SK-N-SH (cell line): ENCODE measurements around the gene DNMT3A. TPM values are rescaled to one million over a fixed set of nuclear protein-coding genes. Genes with fewer than 3 reads are reported as not detected.

Source experiments
- CTCF ChIA-PET: fragments of 300-600, 350-600 bp; formaldehyde crosslinking; extraction: SDS; loops from one replicate; lab custom pipeline; 2021; lab: Yijun Ruan, JAX
- POLR2A ChIA-PET: fragments of 350-600 bp; sonication (Branson Sonifier 250); formaldehyde crosslinking; extraction: SDS; loops from one replicate; lab custom pipeline; 2020; ENCODE audit warnings: antibody characterized with exemption, inconsistent platforms; lab: Yijun Ruan, JAX
- DNase-seq: peaks from one replicate; pipeline ENCODE4 v3.0.0; 2012
- H2AFZ ChIP-seq: fragments of 200-600 bp; sonication (generic); 2 replicates; pipeline ENCODE4 v1.8.1; 2016; ENCODE audit warnings: antibody characterized with exemption, mild to moderate bottlenecking, low read depth
- H3F3A ChIP-seq: fragments of 200-600 bp; sonication (generic); replicated peaks from 2 replicates; pipeline ENCODE3; 2016; ENCODE audit warnings: antibody characterized with exemption, mild to moderate bottlenecking; ENCODE audit not compliant: insufficient read depth
- H3K27ac ChIP-seq, 2 experiments: fragments of 200-500 bp in 1 of 2; fragments of 200-600 bp in 1 of 2; sonication (Bioruptor generic) in 1 of 2; sonication (generic), shearing (Covaris generic) in 1 of 2; 2 replicates each; pipeline versions ENCODE4 v1.5.1 to v1.6.1; 2014 to 2016; ENCODE audit warnings: low read depth in 2 of 2, inconsistent platforms in 1 of 2, low read length in 1 of 2, mild to moderate bottlenecking in 1 of 2, mixed read lengths in 1 of 2
- H3K27me3 ChIP-seq: fragments of 200-600 bp; sonication (generic), shearing (Covaris generic); 2 replicates; pipeline ENCODE4 v1.6.1; 2016; ENCODE audit warnings: mixed run types; ENCODE audit not compliant: insufficient read depth
- H3K36me3 ChIP-seq, 2 experiments: fragments of 200-500 bp in 1 of 2; fragments of 200-600 bp in 1 of 2; sonication (Bioruptor generic) in 1 of 2; sonication (generic) in 1 of 2; replicated peaks in 1 of 2; 2 replicates each; pipeline versions ENCODE3 to v1.5.1; 2014 to 2016; ENCODE audit warnings: low read length in 1 of 2, mild to moderate bottlenecking in 1 of 2; ENCODE audit not compliant: insufficient read depth in 2 of 2, control insufficient read depth in 1 of 2
- H3K4me1 ChIP-seq, 2 experiments: fragments of 200-500 bp in 1 of 2; fragments of 200-600 bp in 1 of 2; sonication (Bioruptor generic) in 1 of 2; sonication (generic), shearing (Covaris generic) in 1 of 2; 2 replicates each; pipeline versions ENCODE4 v1.5.1 to v1.6.1; 2014 to 2016; ENCODE audit warnings: low read depth in 1 of 2, low read length in 1 of 2, mixed run types in 1 of 2; ENCODE audit not compliant: insufficient read depth in 2 of 2, control insufficient read depth in 1 of 2
- H3K4me2 ChIP-seq: fragments of 200-600 bp; sonication (generic), shearing (Covaris generic); 2 replicates; pipeline ENCODE4 v1.6.1; 2017; ENCODE audit warnings: mixed run types
- H3K4me3 ChIP-seq, 2 experiments: fragments of 200-500 bp in 1 of 2; fragments of 200-600 bp in 1 of 2; sonication (Bioruptor generic) in 1 of 2; sonication (generic), shearing (Covaris generic) in 1 of 2; 2 replicates each; pipeline versions ENCODE4 v1.5.1 to v1.8.1; 2014 to 2016; ENCODE audit warnings: low read depth in 2 of 2, inconsistent platforms in 1 of 2, low read length in 1 of 2, mild to moderate bottlenecking in 1 of 2, mixed read lengths in 1 of 2, moderate library complexity in 1 of 2
- H3K79me2 ChIP-seq: fragments of 200-600 bp; sonication (generic); 2 replicates; pipeline ENCODE4 v1.8.1; 2017; ENCODE audit warnings: mild to moderate bottlenecking; ENCODE audit not compliant: insufficient read depth
- H3K9ac ChIP-seq: fragments of 200-600 bp; sonication (generic); 2 replicates; pipeline ENCODE4 v1.6.1; 2017; ENCODE audit warnings: mixed run types
- H3K9me2 ChIP-seq: fragments of 200-600 bp; sonication (generic); 2 replicates; pipeline ENCODE4 v1.6.1; 2017; ENCODE audit warnings: mixed run types
- H3K9me3 ChIP-seq: fragments of 200-600 bp; sonication (generic); 2 replicates; pipeline ENCODE4 v1.6.1; 2017; ENCODE audit warnings: mixed run types, mild to moderate bottlenecking, moderate library complexity
- H4K20me1 ChIP-seq: fragments of 200-600 bp; sonication (generic); 2 replicates; pipeline ENCODE4 v1.6.1; 2017; ENCODE audit warnings: mild to moderate bottlenecking, mixed run types; ENCODE audit not compliant: insufficient read depth
- CTCF ChIP-seq: fragments of 200-600 bp; sonication (generic); IDR thresholded peaks from 2 replicates; pipeline ENCODE4 v1.6.1; 2017; ENCODE audit warnings: antibody characterized with exemption, mild to moderate bottlenecking, moderate library complexity
- ELF1 ChIP-seq: IDR thresholded peaks from 2 replicates; pipeline ENCODE4 v1.4.0; 2012
- FOSL2 ChIP-seq: IDR thresholded peaks from 2 replicates; pipeline ENCODE4 v1.4.0; 2012; ENCODE audit warnings: low read depth, mild to moderate bottlenecking, moderate library complexity, borderline replicate concordance
- FOXJ3 ChIP-seq: sonication (generic); formaldehyde crosslinking; IDR thresholded peaks from 2 replicates; pipeline ENCODE4 v1.5.1; 2020; ENCODE audit warnings: mild to moderate bottlenecking, missing genetic modification reagents
- FOXM1 ChIP-seq: IDR thresholded peaks from 2 replicates; pipeline ENCODE4 v1.4.0; 2012; ENCODE audit warnings: low read depth, mild to moderate bottlenecking
- GATA2 ChIP-seq: sonication (generic); formaldehyde crosslinking; IDR thresholded peaks from 2 replicates; pipeline ENCODE4 v1.5.0; 2020; ENCODE audit warnings: mild to moderate bottlenecking, missing genetic modification reagents
- JUND ChIP-seq: IDR thresholded peaks from 2 replicates; pipeline ENCODE4 v1.4.0; 2012
- NFIC ChIP-seq: IDR thresholded peaks from 2 replicates; pipeline ENCODE4 v1.4.0; 2012; ENCODE audit warnings: borderline replicate concordance
- RCOR1 ChIP-seq: fragments of 150-350 bp; IDR thresholded peaks from 2 replicates; pipeline ENCODE4 v1.6.1; 2017; ENCODE audit warnings: antibody characterized with exemption, low read length
- RFX5 ChIP-seq: IDR thresholded peaks from 2 replicates; pipeline ENCODE4 v1.6.1; 2012; ENCODE audit warnings: mild to moderate bottlenecking, improper control_type of control experiment, low read length
- RXRA ChIP-seq: IDR thresholded peaks from 2 replicates; pipeline ENCODE4 v1.4.0; 2012; ENCODE audit warnings: low read depth, mild to moderate bottlenecking, borderline replicate concordance
- TAF1 ChIP-seq: IDR thresholded peaks from 2 replicates; pipeline ENCODE4 v1.6.1; 2012; ENCODE audit warnings: low read depth, mild to moderate bottlenecking, low read length, moderate library complexity, borderline replicate concordance
- TEAD4 ChIP-seq: IDR thresholded peaks from 2 replicates; pipeline ENCODE4 v1.4.0; 2012; ENCODE audit warnings: mild to moderate bottlenecking, borderline replicate concordance; ENCODE audit not compliant: insufficient read depth
- USF2 ChIP-seq: fragments of 150-350 bp; IDR thresholded peaks from 2 replicates; pipeline ENCODE4 v1.6.1; 2017; ENCODE audit warnings: antibody characterized with exemption, low read length, low read depth, borderline replicate concordance
- ZBTB33 ChIP-seq: IDR thresholded peaks from 2 replicates; pipeline ENCODE4 v1.4.0; 2012; ENCODE audit warnings: low read depth, borderline replicate concordance
- WGBS: methylation state at CpG from one replicate; pipeline ENCODE4 v1.1.6; 2017; ENCODE audit warnings: low lambda C conversion rate; 5-methylcytosine and 5-hydroxymethylcytosine counted together
- polyA plus RNA-seq, 3 experiments: library from polyadenylated mRNA; depleted of rRNA; stranded (reverse); fragments of >200 nt; gene quantifications; 2 replicates each; pipeline ENCODE4 v1.2.3, GENCODE V29; 2012

DNMT3A gene
- polyA plus RNA-seq, 1 of the 3 experiments (the other 2 are of a cell fraction) = 5.6 TPM

GRCh38 chr2:25300001-25300400, 41.7 kb downstream of the DNMT3A start:
- DNase-seq = no peak
- no peak overlapping the region for H2AFZ ChIP-seq
- ChIA-PET POLR2A (no interaction called here), CTCF (no interaction called here)
- no peaks in the 10 kb centered on the region for H3K79me2 ChIP-seq
- H3K9me2 ChIP-seq = no peaks in the 10 kb centered on the region
- H3K9me3 ChIP-seq = no peaks in the 10 kb centered on the region
- TF ChIP-seq RCOR1 (no peak), JUND (no peak), ZBTB33 (no peak), TEAD4 (no peak)
- no peak overlapping the region for H3K4me3 ChIP-seq
- WGBS = 95% methylated on average over 12 of the region's 12 CpGs
- H3K4me2 ChIP-seq = no peak overlapping the region
- no peak overlapping the region for H3K27ac ChIP-seq
- H3K36me3 ChIP-seq = peaks cover 0 to 31% of the 10 kb centered on the region in 2 experiments
- peaks cover 7% of the 10 kb centered on the region; the same call in 1 of the 2 replicates for H4K20me1 ChIP-seq
- peaks cover 23 to 35% of the 10 kb centered on the region in 2 experiments; a peak in 3 of 4 replicates for H3K4me1 ChIP-seq
- no peaks in the 10 kb centered on the region for H3K27me3 ChIP-seq
- H3F3A ChIP-seq = no peaks in the 10 kb centered on the region
- H3K9ac ChIP-seq = no peak overlapping the region

GRCh38 chr2:25298776-25299431, 42.8 kb downstream of the DNMT3A start:
- H3K4me2 ChIP-seq = no peak overlapping the region
- WGBS = 92% methylated on average over 7 of the region's 7 CpGs
- H3K9me3 ChIP-seq = no peaks in the 10 kb centered on the region
- peaks cover 30 to 35% of the 10 kb centered on the region in 2 experiments; a peak in 3 of 4 replicates for H3K4me1 ChIP-seq
- peak overlapping the region in 1 of 2 experiments; percentile 43; a peak in 1 of 4 replicates for H3K27ac ChIP-seq
- H2AFZ ChIP-seq = no peak overlapping the region
- no peak overlapping the region for H3K9ac ChIP-seq
- no peak for DNase-seq
- H4K20me1 ChIP-seq = peaks cover 3% of the 10 kb centered on the region; the same call in 1 of the 2 replicates
- no peaks in the 10 kb centered on the region for H3F3A ChIP-seq
- H3K27me3 ChIP-seq = no peaks in the 10 kb centered on the region
- no peak for TF ChIP-seq RXRA
- TF ChIP-seq NFIC = no peak
- no peak for TF ChIP-seq TAF1
- TF ChIP-seq ELF1 = no peak
- no peak for TF ChIP-seq CTCF
- no peak for TF ChIP-seq RFX5
- no peak for TF ChIP-seq ZBTB33
- no peak for TF ChIP-seq FOXJ3 (CRISPR knock-in tag)
- TF ChIP-seq RCOR1 = no peak
- TF ChIP-seq FOSL2 = no peak
- TF ChIP-seq GATA2 (CRISPR knock-in tag) = no peak
- no peak for TF ChIP-seq USF2
- no peak for TF ChIP-seq FOXM1
- peaks cover 0 to 29% of the 10 kb centered on the region in 2 experiments for H3K36me3 ChIP-seq
- no peaks in the 10 kb centered on the region for H3K9me2 ChIP-seq
- POLR2A ChIA-PET = no interaction called here
- H3K4me3 ChIP-seq = no peak overlapping the region
- CTCF ChIA-PET = no interaction called here
- no peaks in the 10 kb centered on the region for H3K79me2 ChIP-seq
